ENCODE results near the gene HAUS1.

DNA sequence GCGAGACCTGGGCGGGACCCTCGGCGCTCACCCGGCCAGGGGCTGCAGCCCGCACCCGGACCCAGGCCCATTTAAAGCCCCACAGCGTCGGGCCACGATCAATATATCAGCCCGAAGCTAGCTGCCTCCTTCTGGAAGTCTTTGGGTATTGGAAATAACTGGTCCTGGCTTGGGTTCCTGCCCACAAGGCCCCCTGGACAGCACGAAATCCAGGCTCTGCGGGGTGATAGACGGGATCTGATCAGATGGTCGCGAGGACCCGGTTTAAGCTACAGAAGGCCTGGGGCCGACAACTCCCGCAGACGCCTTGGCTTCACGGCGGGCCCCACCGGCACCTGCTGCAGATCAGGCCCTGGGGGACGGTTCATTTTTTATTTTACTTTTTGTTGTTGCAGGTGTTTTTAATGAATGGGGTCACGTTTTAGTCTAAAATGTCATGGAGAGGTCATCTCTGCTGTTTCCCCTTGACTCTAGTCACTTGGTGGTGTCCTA lies 31.8 kb upstream of the HAUS1 start:
- TF ChIP-seq POLR2A (IDR thresholded peaks at IDR 0.05), result no peak
- TF ChIP-seq, protein P1, sequence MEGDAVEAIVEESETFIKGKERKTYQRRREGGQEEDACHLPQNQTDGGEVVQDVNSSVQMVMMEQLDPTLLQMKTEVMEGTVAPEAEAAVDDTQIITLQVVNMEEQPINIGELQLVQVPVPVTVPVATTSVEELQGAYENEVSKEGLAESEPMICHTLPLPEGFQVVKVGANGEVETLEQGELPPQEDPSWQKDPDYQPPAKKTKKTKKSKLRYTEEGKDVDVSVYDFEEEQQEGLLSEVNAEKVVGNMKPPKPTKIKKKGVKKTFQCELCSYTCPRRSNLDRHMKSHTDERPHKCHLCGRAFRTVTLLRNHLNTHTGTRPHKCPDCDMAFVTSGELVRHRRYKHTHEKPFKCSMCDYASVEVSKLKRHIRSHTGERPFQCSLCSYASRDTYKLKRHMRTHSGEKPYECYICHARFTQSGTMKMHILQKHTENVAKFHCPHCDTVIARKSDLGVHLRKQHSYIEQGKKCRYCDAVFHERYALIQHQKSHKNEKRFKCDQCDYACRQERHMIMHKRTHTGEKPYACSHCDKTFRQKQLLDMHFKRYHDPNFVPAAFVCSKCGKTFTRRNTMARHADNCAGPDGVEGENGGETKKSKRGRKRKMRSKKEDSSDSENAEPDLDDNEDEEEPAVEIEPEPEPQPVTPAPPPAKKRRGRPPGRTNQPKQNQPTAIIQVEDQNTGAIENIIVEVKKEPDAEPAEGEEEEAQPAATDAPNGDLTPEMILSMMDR (IDR thresholded peaks at IDR 0.05), result no peak

Data from right lobe of liver (tissue), 4 donors.